HepG2 (cell line): ENCODE measurements around the gene BUB1B. TPM values are rescaled to one million over a fixed set of nuclear protein-coding genes. Genes with fewer than 3 reads are reported as not detected.

Experiments used
- ELF3 ChIP-seq: IDR thresholded peaks from 2 replicates; pipeline ENCODE4 v1.6.1; 2016; ENCODE audit warnings: missing genetic modification reagents, missing compliant biosample characterization
- FOXC1 ChIP-seq: sonication (generic); formaldehyde crosslinking; IDR thresholded peaks from 2 replicates; pipeline ENCODE4 v1.8.0; 2022; ENCODE audit warnings: mild to moderate bottlenecking, missing genetic modification reagents, borderline replicate concordance
- GATA4 ChIP-seq: sonication (generic); IDR thresholded peaks from 2 replicates; pipeline ENCODE4 v1.6.1; 2016; ENCODE audit warnings: antibody characterized with exemption, low read depth, borderline replicate concordance
- GLI4 ChIP-seq: sonication (generic); formaldehyde crosslinking; IDR thresholded peaks from 2 replicates; pipeline ENCODE4 v1.5.1; 2020; ENCODE audit warnings: missing genetic modification reagents, mild to moderate bottlenecking, moderate library complexity, borderline replicate concordance
- IRF2 ChIP-seq: IDR thresholded peaks from 2 replicates; pipeline ENCODE4 v1.6.1; 2018; ENCODE audit warnings: missing genetic modification reagents, missing compliant biosample characterization
- JDP2 ChIP-seq: sonication (generic); formaldehyde crosslinking; IDR thresholded peaks from 2 replicates; pipeline ENCODE4 v1.8.1; 2022; ENCODE audit warnings: missing genetic modification reagents, borderline replicate concordance
- KLF15 ChIP-seq: sonication (generic); formaldehyde crosslinking; IDR thresholded peaks from 2 replicates; pipeline ENCODE4 v1.8.1; 2023; ENCODE audit warnings: borderline replicate concordance, mild to moderate bottlenecking, inconsistent platforms, missing genetic modification reagents, mixed read lengths
- KMT2A ChIP-seq: sonication (generic); formaldehyde crosslinking; IDR thresholded peaks from 2 replicates; pipeline ENCODE4 v1.4.0; 2020; ENCODE audit warnings: missing genetic modification reagents
- MAF1 ChIP-seq: sonication (generic); formaldehyde crosslinking; IDR thresholded peaks from 2 replicates; pipeline ENCODE4 v1.5.0; 2020; ENCODE audit warnings: missing genetic modification reagents, borderline replicate concordance
- MXD4 ChIP-seq: IDR thresholded peaks from 2 replicates; pipeline ENCODE4 v1.6.1; 2016; ENCODE audit warnings: mild to moderate bottlenecking, missing biosample characterization, missing genetic modification reagents
- RORA ChIP-seq: sonication (generic); formaldehyde crosslinking; IDR thresholded peaks from 2 replicates; pipeline ENCODE4 v1.5.0; 2020; ENCODE audit warnings: mild to moderate bottlenecking, missing genetic modification reagents, moderate library complexity
- TCF12 ChIP-seq, 2 experiments: fragments of 450-650 bp in 1 of 2; sonication (generic) in 1 of 2; formaldehyde crosslinking in 1 of 2; IDR thresholded peaks; 2 replicates each; pipeline versions ENCODE4 v1.6.1 to v1.8.0; 2017 to 2022; ENCODE audit warnings: antibody characterized with exemption in 1 of 2, mild to moderate bottlenecking in 1 of 2, missing genetic modification reagents in 1 of 2, moderate library complexity in 1 of 2
- TFE3 ChIP-seq: IDR thresholded peaks from 2 replicates; pipeline ENCODE4 v1.6.1; 2016
- THAP9 ChIP-seq: sonication (generic); formaldehyde crosslinking; IDR thresholded peaks from 2 replicates; pipeline ENCODE4; 2020; ENCODE audit warnings: missing genetic modification reagents, mild to moderate bottlenecking, borderline replicate concordance
- XRCC5 ChIP-seq: fragments of 200-400 bp; formaldehyde crosslinking; optimal IDR thresholded peaks from 2 replicates; pipeline ENCODE3; 2017; ENCODE audit warnings: mild to moderate bottlenecking, low read length
- ZMYM3 ChIP-seq: sonication (generic); formaldehyde crosslinking; IDR thresholded peaks from 2 replicates; pipeline ENCODE4 v1.5.1; 2020; ENCODE audit warnings: mild to moderate bottlenecking, missing genetic modification reagents
- ZNF567 ChIP-seq: sonication (generic); formaldehyde crosslinking; IDR thresholded peaks from 2 replicates; pipeline ENCODE4 v1.8.1; 2023; ENCODE audit warnings: mild to moderate bottlenecking, missing genetic modification reagents, borderline replicate concordance
- ZNF709 ChIP-seq: sonication (generic); formaldehyde crosslinking; IDR thresholded peaks from 2 replicates; pipeline ENCODE4 v1.5.0; 2020; ENCODE audit warnings: mild to moderate bottlenecking, missing genetic modification reagents
- polyA plus RNA-seq, 8 experiments: library from polyadenylated mRNA; depleted of rRNA in 3 of 8; stranded (reverse) in 7 of 8; unstranded in 1 of 8; fragments of >200 nt; fragmentation: Illumina TruSeq in 4 of 8; extraction: Trizol in 4 of 8; gene quantifications; 2 replicates each; pipeline versions ENCODE4 v1.2.1 to v1.2.3, GENCODE V29; 2011 to 2016; ENCODE audit warnings: low read depth in 4 of 8, missing spikeins in 1 of 8, mixed read lengths in 1 of 8; ENCODE audit not compliant: insufficient read depth in 1 of 8
- total RNA-seq, 5 experiments: library from RNA; depleted of rRNA; stranded (reverse); fragments of >200 nt; fragmentation: Illumina TruSeq; extraction: Trizol; gene quantifications; 2 replicates each; pipeline ENCODE4 v1.2.3, GENCODE V29; 2016; ENCODE audit warnings: low read depth in 1 of 5
- TF ChIP-seq, protein P1 (sequence below): IDR thresholded peaks from 2 replicates; pipeline ENCODE4 v1.6.1; 2016; ENCODE audit warnings: low read depth, missing genetic modification reagents, missing compliant biosample characterization
- TF ChIP-seq, protein P2 (sequence below): sonication (generic); formaldehyde crosslinking; IDR thresholded peaks from 2 replicates; pipeline ENCODE4 v1.4.0; 2020; ENCODE audit warnings: missing genetic modification reagents

BUB1B gene
- total and polyA plus RNA-seq, 2 of the 13 experiments (the other 11 are each of a cell fraction or from before 2014, with no cell fraction given) = 26.2 to 63.5 TPM

- TF ChIP-seq, protein P1, sequence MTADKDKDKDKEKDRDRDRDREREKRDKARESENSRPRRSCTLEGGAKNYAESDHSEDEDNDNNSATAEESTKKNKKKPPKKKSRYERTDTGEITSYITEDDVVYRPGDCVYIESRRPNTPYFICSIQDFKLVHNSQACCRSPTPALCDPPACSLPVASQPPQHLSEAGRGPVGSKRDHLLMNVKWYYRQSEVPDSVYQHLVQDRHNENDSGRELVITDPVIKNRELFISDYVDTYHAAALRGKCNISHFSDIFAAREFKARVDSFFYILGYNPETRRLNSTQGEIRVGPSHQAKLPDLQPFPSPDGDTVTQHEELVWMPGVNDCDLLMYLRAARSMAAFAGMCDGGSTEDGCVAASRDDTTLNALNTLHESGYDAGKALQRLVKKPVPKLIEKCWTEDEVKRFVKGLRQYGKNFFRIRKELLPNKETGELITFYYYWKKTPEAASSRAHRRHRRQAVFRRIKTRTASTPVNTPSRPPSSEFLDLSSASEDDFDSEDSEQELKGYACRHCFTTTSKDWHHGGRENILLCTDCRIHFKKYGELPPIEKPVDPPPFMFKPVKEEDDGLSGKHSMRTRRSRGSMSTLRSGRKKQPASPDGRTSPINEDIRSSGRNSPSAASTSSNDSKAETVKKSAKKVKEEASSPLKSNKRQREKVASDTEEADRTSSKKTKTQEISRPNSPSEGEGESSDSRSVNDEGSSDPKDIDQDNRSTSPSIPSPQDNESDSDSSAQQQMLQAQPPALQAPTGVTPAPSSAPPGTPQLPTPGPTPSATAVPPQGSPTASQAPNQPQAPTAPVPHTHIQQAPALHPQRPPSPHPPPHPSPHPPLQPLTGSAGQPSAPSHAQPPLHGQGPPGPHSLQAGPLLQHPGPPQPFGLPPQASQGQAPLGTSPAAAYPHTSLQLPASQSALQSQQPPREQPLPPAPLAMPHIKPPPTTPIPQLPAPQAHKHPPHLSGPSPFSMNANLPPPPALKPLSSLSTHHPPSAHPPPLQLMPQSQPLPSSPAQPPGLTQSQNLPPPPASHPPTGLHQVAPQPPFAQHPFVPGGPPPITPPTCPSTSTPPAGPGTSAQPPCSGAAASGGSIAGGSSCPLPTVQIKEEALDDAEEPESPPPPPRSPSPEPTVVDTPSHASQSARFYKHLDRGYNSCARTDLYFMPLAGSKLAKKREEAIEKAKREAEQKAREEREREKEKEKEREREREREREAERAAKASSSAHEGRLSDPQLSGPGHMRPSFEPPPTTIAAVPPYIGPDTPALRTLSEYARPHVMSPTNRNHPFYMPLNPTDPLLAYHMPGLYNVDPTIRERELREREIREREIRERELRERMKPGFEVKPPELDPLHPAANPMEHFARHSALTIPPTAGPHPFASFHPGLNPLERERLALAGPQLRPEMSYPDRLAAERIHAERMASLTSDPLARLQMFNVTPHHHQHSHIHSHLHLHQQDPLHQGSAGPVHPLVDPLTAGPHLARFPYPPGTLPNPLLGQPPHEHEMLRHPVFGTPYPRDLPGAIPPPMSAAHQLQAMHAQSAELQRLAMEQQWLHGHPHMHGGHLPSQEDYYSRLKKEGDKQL (CRISPR knock-in tag) = no peak
- TF ChIP-seq ELF3 (CRISPR knock-in tag) (peak; percentile 76; the same call in 1 of the 2 replicates), TFE3 (CRISPR knock-in tag) (0 out of 2 replicates have a peak, but pooled peaks have one; percentile 35), FOXC1 (CRISPR knock-in tag) (no peak), GATA4 (no peak), GLI4 (no peak), JDP2 (CRISPR knock-in tag) (no peak), RORA (no peak), KLF15 (CRISPR knock-in tag) (no peak), ZNF567 (CRISPR knock-in tag) (no peak), MXD4 (no peak), XRCC5 (no peak), MAF1 (no peak), THAP9 (CRISPR knock-in tag) (peak; percentile 57; the same call in 1 of the 2 replicates), ZNF709 (CRISPR knock-in tag) (no peak), KMT2A (CRISPR knock-in tag) (no peak), ZMYM3 (CRISPR knock-in tag) (0 out of 2 replicates have a peak, but pooled peaks have one; percentile 21), IRF2 (CRISPR knock-in tag) (peak; percentile 80; the same call in 1 of the 2 replicates), TCF12 (IDR thresholded peaks at IDR 0.05) (no peak), TCF12 (CRISPR knock-in tag; IDR thresholded peaks at IDR 0.05) (no peak)
- TF ChIP-seq, protein P2, sequence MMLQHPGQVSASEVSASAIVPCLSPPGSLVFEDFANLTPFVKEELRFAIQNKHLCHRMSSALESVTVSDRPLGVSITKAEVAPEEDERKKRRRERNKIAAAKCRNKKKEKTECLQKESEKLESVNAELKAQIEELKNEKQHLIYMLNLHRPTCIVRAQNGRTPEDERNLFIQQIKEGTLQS (CRISPR knock-in tag) = peak; percentile 96
Observed at GRCh38 chr15:40115670-40116093, 45.2 kb upstream of the BUB1B start (continued).
